ENCODE measurements around the gene SECTM1. TPM values are rescaled to one million over a fixed set of nuclear protein-coding genes. Genes with fewer than 3 reads are reported as not detected.
"Not testable (repeated sequence)": the region's sequence is repeated elsewhere in the genome, so short reads cannot be mapped to it uniquely, and the experiment has no call there.

SECTM1 gene
- total RNA-seq, 1 experiment from 2014 or later: 0.24 TPM

DNA sequence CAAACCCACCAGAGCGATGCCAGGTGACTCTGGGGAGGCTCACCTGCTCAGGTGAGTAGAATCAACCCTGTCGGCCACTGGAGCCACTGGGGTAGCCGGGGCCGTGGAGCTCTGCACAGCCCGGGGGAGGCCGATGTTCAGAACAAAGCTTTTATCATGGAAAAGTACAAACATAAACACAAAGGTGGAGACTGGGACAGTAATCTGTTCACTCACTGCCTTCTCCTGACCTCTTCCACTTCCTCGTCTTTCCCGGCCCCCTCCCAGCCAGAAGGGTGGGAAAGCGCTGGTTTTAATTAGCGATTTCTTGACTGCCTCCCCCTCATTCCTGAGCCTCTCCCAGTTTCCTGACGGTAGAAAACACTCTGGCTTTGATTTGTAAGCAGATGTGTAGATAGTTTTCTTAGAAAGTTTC lies 15.7 kb upstream of the SECTM1 start:
- no peak for DNase-seq (ENCODE audit: low read depth)

- no peak for DNase-seq (ENCODE audit: low read depth)
These were observed 15.3 kb upstream of the SECTM1 start for GRCh38 chr17:82348866-82349265.

DNA sequence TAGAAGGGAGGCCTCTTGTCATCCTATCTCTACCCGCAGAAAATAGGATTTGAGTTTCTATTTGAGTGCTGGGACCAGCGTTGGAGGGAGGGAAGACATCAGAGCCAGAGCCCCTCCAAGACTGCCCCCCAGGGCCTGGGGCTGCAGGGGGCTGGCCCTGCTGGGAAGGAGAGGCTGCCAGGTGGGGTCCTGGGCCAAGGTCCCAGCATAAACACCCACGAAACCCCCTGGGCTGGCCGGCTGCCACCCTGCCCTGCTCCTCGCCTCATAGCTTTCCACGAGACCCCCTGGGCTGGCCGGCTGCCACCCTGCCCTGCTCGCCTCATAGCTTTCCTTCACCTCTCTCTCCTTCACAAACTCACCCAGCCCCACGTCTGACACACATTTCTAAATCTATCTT lies 14.9 kb upstream of the SECTM1 start:
- DNase-seq (ENCODE audit: low read depth): no peak

DNA sequence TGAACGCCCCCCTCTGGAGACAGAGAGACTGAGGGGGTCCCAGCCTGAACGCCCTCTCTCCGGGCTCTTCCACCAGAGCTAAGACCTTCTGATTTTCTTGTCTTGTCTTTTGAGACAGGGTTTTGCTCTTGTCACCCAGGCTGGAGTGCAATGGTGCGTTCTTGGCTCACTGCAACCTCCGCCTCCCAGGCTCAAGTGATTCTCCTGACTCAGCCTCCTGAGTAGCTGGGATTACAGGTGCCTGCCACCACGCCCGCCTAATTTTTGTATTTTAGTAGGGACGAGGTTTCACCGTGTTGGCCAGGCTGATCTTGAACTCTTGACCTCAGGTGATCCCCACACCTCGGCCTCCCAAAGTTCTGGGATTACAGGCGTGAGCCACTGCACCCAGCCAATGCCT lies 14.4 kb upstream of the SECTM1 start:
- not testable (repeated sequence) for DNase-seq (ENCODE audit: low read depth)

DNA sequence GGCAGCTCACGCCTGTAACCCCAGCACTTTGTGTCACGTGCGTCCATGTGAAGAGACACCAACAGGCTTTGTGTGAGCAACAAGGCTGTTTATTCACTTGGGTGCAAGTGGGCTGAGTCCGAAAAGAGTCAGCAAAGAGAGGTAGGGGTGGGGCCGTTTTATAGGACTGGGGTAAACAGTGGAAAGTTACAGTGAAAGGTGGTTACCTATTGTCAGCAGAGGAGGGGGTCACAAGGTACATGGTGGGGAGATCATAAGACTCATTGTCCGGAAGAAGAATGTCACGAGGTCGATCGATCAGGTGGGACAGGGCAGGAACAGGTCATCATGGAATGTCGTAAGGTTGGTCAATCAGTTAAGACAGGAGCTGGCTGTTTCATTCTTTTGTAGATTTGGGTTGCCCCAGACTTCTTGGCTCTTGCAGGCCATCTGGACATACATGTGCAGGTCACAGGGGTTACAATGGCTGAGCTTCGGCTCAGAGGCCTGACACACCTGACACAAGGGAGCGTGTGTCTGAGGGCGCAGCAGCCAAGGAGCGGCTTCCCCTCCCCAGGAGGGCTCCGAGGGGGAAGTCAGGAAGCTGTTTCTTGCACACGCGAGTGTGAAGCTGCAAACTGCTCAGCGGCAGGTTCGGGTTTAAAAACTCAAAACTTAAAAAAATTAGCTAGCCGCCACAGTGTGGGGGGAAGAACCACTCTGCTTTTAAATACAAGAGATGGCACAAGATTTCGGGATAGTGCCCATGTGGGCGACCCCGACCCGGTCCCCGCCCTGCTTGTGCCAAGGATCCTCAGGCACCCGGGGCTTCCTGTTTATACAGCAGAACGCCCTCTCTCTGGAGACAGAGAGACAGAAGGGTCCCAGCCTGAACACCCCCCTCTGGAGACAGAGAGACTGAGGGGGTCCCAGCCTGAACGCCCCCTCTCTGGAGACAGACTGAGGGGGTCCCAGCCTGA lies 13.1 kb upstream of the SECTM1 start:
- no peak for DNase-seq (ENCODE audit: low read depth)

- no peak for DNase-seq (ENCODE audit: low read depth)
These were observed 11.8 kb upstream of the SECTM1 start for GRCh38 chr17:82345151-82345976.

DNA sequence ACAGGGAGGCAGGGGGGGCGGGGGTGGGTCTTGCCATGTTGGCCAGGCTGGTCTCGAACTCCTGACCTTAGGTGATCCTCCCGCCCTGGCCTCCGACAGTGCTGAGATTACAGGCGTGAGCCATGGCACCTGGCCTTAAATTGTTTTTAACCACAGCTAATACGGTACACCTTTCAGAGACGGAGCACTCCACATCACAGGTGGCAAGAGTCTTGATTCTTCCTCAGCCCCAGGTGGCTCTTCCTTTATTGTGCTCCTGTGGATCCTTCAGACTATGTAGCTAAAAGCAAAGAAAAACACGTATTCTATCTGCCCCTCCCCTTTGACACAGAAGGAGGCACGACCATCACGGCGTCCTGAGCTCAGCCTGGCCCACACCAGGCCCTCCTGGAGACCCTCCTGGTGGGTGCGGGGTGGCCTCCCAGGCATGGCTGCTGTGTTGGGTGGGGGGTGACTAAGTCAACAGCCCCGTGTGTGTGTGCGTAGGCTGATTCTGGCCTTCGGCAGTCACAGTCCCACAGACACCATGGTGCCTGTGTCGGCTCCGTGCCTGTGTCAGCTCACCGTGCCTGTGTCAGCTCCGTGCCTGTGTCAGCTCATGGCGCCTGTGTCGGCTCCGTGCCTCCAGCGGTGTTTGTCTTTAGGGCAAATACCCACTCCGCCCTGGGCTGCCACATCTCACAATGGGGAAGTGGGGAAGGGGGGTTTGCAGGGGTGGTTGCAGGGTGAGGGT lies 10.8 kb upstream of the SECTM1 start:
- DNase-seq (ENCODE audit: low read depth): no peak

GRCh38 chr17:82343560-82343959 lies 10.0 kb upstream of the SECTM1 start:
- DNase-seq (ENCODE audit: low read depth): no peak

DNA sequence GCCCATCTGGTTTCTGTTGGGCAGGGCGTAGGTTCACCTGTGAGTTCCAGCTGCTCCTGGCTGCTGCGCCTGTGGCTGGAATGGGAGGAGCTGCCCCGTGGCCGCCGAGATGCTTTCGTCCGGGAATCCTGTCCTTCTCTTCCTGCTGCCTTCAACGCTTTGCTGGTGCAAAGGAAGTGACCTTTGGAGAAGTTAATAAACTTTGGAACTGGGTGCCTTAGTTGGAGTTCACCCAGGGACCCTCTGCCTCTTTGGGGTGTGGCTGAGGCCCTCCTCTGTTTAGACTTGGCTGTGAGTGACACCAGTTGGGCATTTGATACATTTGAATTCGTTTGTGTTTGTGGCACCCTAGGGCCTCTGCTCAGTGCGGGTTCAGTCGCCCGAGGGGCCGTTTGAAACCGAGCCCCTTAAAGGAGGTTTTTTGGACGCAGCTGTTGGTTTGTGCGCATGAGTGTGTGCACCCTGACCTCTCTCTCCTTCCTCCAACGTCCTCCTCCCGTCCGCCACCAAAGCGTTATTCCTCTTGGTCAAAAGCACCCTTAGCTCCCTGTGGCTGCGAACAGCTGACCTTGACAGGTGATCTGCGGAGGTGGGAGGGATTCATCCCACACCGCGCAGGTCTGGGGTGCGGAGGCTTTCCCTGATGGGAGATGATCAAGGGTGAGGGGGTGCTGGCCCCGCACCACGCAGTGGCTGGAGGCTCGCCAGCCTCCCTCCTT lies 9.0 kb upstream of the SECTM1 start:
- DNase-seq (ENCODE audit: low read depth): no peak

- DNase-seq (ENCODE audit: low read depth): no peak
These were observed 6.3 kb upstream of the SECTM1 start for GRCh38 chr17:82339634-82340580.

GRCh38 chr17:82338858-82339633 lies 5.5 kb upstream of the SECTM1 start:
- DNase-seq (ENCODE audit: low read depth): peak; percentile 90

- DNase-seq (ENCODE audit: low read depth): no peak
These were observed 1.2 kb upstream of the SECTM1 start for GRCh38 chr17:82334622-82335394.

DNA sequence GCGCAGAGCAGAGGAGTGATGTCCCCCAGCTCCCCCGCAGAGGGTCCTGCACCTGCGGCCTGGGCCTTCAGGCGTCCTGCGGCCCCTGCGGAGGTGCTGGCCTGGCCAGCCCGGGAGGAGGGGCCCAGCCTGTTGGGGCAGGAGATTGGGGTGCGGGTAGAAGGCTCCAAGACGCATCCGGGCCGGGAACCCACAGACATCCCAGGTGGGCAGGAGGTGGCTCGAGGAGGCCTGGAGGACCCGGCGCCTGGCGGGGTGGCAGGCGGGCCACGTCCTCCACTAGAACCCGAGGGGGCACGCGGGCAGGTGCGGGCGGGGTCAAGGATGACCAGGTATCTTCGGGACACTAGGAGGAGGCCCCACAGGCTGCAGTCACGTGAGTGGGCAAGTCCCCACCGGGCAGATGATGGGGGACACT lies 647 bp upstream of the SECTM1 start:
- no peak for DNase-seq (ENCODE audit: low read depth)

- no peak for DNase-seq (ENCODE audit: low read depth)
These were observed 792 bp downstream of the SECTM1 start for GRCh38 chr17:82332669-82333278.

GRCh38 chr17:82331345-82331939 lies 2.1 kb downstream of the SECTM1 start:
- no peak for DNase-seq (ENCODE audit: low read depth)

GRCh38 chr17:82330322-82331239 lies 3.0 kb downstream of the SECTM1 start:
- DNase-seq (ENCODE audit: low read depth): peak; percentile 62
